ENCODE results near the gene HLA-DQA1.

HLA-DQA1 gene

DNA sequence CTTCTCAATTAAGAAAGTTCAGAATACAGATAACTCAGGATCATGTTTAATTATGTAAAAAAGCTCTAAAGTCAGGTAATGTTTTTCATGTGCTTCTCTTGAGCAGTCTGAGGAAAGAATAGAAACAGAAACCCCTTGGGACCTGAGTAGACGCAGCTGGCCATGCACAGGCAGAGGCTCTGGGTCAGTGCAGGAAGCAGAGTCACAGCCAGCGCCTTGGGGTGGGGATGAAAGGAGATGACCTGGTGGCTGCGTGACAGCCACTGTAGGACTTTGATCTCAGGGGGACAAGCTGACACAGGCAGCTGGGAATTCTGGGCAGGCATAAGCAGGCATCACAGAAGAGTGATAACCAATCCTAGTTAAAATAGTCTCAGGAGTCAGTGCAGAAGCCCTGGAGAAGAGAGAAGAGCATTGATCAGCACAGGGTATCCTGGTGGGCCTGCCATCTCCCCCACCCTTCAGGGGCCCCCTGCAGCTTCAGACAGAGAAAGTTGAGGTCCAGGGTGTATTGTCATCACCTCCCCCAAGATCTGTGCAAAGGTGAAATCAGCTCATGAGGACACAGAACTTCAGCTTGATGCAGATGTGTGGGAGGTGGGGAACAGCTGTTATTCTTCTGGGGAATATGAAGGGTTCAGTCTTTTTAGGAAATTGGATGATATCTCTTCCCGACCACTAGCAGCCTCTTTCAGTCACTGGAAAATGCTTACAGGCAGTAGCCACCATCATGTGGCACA, 22.8 kb downstream of the HLA-DQA1 start:
- no peaks in the 10 kb centered on the region for H3K36me3 ChIP-seq (ENCODE audit: control insufficient read depth, insufficient read depth, low read length)
- 51 to 78% methylated on average over 2 to 4 of the region's 4 CpGs for WGBS, 2 experiments (ENCODE audit: insufficient coverage in 2 of 2)
- H3K4me3 ChIP-seq (ENCODE audit: extremely low read depth, insufficient read depth, low read length, poor library complexity, severe bottlenecking), result no peak overlapping the region
- peaks cover 10% of the 10 kb centered on the region for H3K4me1 ChIP-seq (ENCODE audit: control insufficient read depth, insufficient read depth, low read length, poor library complexity, severe bottlenecking)
- H3K9me3 ChIP-seq (ENCODE audit: control insufficient read depth, low read length), result no peaks in the 10 kb centered on the region
- H3K27ac ChIP-seq (ENCODE audit: low read depth, low read length, severe bottlenecking), result no peak overlapping the region

DNA sequence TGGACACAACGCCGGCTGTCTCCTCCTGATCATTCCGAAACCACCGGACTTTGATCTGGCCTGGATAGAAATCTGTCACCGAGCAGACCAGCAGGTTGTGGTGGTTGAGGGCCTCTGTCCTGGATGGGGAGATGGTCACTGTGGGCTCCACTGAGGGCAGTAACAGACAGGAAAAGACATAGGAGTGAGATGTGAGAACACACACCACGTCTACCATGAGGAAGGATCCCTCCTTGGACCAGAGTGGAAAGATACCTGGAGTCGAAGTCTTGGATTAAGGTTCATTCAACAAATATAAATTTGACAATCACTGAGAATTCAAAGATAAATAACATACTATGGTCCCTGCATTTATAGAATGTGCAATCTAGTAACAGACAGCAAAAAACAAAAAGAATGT, 24.9 kb downstream of the HLA-DQA1 start:
- Histone ChIP-seq H3K36me3 (ENCODE audit: control insufficient read depth, insufficient read depth, low read length) (no peaks in the 10 kb centered on the region), H3K4me1 (ENCODE audit: control insufficient read depth, insufficient read depth, low read length, poor library complexity, severe bottlenecking) (peaks cover 10% of the 10 kb centered on the region), H3K27ac (ENCODE audit: low read depth, low read length, severe bottlenecking) (no peak overlapping the region), H3K9me3 (ENCODE audit: control insufficient read depth, low read length) (no peaks in the 10 kb centered on the region), H3K4me3 (ENCODE audit: extremely low read depth, insufficient read depth, low read length, poor library complexity, severe bottlenecking) (no peak overlapping the region)
- WGBS, 2 experiments (ENCODE audit: insufficient coverage in 2 of 2), result 93% methylated on average over 3 of the region's 7 CpGs; no CpG with 5 or more reads in 1 of the 2 experiments

DNA sequence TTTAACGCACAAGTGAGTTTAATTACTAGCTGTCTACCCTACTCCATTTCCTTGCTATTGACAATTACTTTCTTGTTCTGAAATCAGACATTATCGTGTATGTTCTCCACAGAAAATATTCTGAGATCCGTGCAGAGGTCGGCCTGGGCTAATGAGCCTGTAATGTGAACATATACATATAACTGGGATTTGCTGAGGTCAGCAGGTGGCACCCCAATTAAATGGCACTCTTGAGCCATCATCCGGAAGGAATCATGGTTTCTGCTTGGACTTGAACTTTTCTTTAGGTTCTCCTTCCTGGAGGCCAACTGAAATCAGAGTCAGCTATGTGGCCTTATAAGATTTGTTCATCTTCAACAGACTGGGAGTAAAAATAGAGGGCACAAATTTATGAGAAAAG, 25.6 kb downstream of the HLA-DQA1 start:
- WGBS, 2 experiments (ENCODE audit: insufficient coverage in 2 of 2), result 73% methylated on average over 2 of the region's 5 CpGs; no CpG with 5 or more reads in 1 of the 2 experiments
- Histone ChIP-seq H3K9me3 (ENCODE audit: control insufficient read depth, low read length) (no peaks in the 10 kb centered on the region), H3K27ac (ENCODE audit: low read depth, low read length, severe bottlenecking) (no peak overlapping the region), H3K4me1 (ENCODE audit: control insufficient read depth, insufficient read depth, low read length, poor library complexity, severe bottlenecking) (peaks cover 10% of the 10 kb centered on the region), H3K36me3 (ENCODE audit: control insufficient read depth, insufficient read depth, low read length) (no peaks in the 10 kb centered on the region), H3K4me3 (ENCODE audit: extremely low read depth, insufficient read depth, low read length, poor library complexity, severe bottlenecking) (no peak overlapping the region)

DNA sequence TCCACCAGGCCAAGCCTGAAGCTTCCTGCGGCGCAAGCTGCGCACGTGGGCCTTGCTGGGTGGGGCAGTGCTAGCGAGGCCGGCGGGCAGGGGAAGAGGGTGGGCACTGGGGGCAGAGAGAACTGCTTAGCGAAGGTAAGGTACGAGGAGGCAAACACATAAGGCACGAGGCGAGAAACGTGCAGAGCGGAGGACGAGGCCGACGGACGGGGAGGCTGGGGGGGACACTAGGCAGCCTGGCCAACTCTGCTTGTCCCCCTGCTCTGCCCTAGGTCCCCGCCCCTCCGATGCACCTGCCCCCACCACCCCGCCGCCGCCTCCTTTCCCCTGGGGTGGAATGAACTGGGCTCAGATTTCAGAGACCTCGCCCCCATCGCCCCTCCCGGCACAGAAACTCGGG, 27.1 kb downstream of the HLA-DQA1 start:
- no peak overlapping the region for H3K27ac ChIP-seq (ENCODE audit: low read depth, low read length, severe bottlenecking)
- no peaks in the 10 kb centered on the region for H3K9me3 ChIP-seq (ENCODE audit: control insufficient read depth, low read length)
- H3K4me1 ChIP-seq (ENCODE audit: control insufficient read depth, insufficient read depth, low read length, poor library complexity, severe bottlenecking), result no peaks in the 10 kb centered on the region
- peak overlapping the region; percentile 15 for H3K4me3 ChIP-seq (ENCODE audit: extremely low read depth, insufficient read depth, low read length, poor library complexity, severe bottlenecking)
- no peaks in the 10 kb centered on the region for H3K36me3 ChIP-seq (ENCODE audit: control insufficient read depth, insufficient read depth, low read length)
- 79 to 80% methylated on average over 5 to 9 of the region's 26 CpGs for WGBS, 2 experiments (ENCODE audit: insufficient coverage in 2 of 2)

DNA sequence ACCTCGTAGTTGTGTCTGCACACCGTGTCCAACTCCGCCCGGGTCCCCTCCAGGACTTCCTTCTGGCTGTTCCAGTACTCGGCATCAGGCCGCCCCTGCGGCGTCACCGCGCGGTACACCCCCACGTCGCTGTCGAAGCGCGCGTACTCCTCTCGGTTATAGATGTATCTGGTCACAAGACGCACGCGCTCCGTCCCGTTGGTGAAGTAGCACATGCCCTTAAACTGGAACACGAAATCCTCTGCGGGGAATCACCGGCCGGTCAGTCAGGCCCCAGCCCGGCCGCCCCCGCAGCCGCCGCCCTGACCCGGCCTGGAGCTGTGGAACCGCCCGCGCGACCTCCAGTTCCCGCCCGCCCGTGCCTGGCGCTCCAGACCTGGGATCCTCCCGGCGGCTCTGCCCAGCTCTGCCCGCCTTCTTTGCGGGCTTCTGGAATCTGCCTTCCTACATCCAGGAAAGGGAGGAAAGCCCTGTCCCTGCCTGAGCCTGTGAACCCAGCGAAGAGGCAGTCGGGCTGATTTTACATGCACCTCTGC, 27.7 kb downstream of the HLA-DQA1 start:
- H3K9me3 ChIP-seq (ENCODE audit: control insufficient read depth, low read length), result no peaks in the 10 kb centered on the region
- H3K4me1 ChIP-seq (ENCODE audit: control insufficient read depth, insufficient read depth, low read length, poor library complexity, severe bottlenecking), result no peaks in the 10 kb centered on the region
- H3K36me3 ChIP-seq (ENCODE audit: control insufficient read depth, insufficient read depth, low read length), result no peaks in the 10 kb centered on the region
- H3K4me3 ChIP-seq (ENCODE audit: extremely low read depth, insufficient read depth, low read length, poor library complexity, severe bottlenecking), result peak overlapping the region; percentile 15
- 32 to 35% methylated on average over 36 to 37 of the region's 47 CpGs for WGBS, 2 experiments (ENCODE audit: insufficient coverage in 2 of 2)
- H3K27ac ChIP-seq (ENCODE audit: low read depth, low read length, severe bottlenecking), result no peak overlapping the region

DNA sequence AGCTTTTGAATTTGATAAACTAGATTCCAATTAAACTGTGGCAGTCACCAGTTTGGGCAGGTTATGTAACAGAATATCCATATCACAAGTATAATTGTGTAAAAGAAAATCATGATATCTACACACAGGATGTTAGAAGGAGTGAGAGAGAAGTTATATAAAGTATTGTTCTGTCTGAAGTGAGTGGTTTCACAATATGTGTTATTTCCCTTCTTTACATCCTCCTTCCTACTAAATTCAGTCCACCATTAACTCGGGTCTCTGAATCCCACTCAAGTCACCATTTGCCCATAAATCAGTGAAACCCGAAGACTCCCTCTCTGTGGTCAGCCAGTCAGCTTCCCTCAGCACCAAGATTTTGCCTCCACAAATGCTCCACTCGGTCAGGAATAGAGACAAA, 28.5 kb downstream of the HLA-DQA1 start:
- WGBS, 2 experiments (ENCODE audit: insufficient coverage in 2 of 2), result 34 to 58% methylated on average over 2 to 3 of the region's 3 CpGs
- H3K9me3 ChIP-seq (ENCODE audit: control insufficient read depth, low read length), result no peaks in the 10 kb centered on the region
- H3K27ac ChIP-seq (ENCODE audit: low read depth, low read length, severe bottlenecking), result no peak overlapping the region
- H3K36me3 ChIP-seq (ENCODE audit: control insufficient read depth, insufficient read depth, low read length), result no peaks in the 10 kb centered on the region
- H3K4me3 ChIP-seq (ENCODE audit: extremely low read depth, insufficient read depth, low read length, poor library complexity, severe bottlenecking), result peak overlapping the region; percentile 33
- H3K4me1 ChIP-seq (ENCODE audit: control insufficient read depth, insufficient read depth, low read length, poor library complexity, severe bottlenecking), result no peaks in the 10 kb centered on the region

DNA sequence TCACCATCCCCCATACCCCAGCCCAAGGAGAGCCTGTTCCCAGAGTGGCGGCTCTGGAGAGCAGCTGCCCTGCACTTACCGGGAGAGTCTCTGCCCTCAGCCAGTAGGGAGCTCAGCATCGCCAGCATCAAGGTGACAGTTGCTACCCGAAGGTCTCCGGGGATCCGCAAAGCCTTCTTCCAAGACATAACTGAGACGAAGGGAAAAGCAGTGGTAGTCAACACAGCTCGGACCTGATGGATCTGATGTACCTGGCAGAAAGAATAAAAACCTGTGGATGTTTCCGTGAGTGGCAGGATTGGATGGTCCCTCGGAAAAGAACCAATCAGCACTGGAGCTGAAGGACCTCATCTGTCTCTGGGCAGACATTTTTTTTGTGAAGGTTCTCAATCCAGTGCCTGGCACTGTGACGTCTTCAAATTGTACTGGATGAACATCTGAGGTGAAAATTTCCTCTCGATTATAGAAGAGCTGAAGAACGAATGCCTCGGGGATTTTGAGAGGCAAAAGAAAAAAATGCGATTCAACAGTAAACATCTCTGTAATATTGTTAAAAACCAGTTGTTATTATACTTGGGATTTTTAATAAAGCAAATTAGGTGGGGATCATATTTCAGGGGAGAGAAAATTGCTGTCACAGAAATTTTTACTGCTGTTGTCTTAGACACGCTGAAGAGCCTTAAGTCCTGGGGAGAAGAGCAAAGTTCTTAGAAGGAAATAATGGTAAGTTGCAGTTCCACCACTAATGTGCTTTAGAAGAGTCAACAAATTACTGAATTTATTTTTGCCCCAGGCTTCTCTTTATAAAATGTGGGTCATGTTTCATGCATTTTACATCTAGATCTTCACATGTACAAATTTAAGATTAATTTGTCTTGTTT, 29.5 kb downstream of the HLA-DQA1 start, which contains the start of gene HLA-DQB1:
Gene HLA-DQB1, minus strand, starts transcription at position 238 of the 881 bp plus-strand sequence. Its CDS starts 50 bp downstream, at position 188.
- Histone ChIP-seq H3K27ac (ENCODE audit: low read depth, low read length, severe bottlenecking) (no peak within 1 kb of the TSS), H3K4me3 (ENCODE audit: extremely low read depth, insufficient read depth, low read length, poor library complexity, severe bottlenecking) (peak within 1 kb of the TSS; percentile 33), H3K4me1 (ENCODE audit: control insufficient read depth, insufficient read depth, low read length, poor library complexity, severe bottlenecking) (no peaks in the 10 kb centered on the region), H3K36me3 (ENCODE audit: control insufficient read depth, insufficient read depth, low read length) (no peaks in the 10 kb centered on the region), H3K9me3 (ENCODE audit: control insufficient read depth, low read length) (no peaks in the 10 kb centered on the region)
- 26 to 31% methylated on average over 11 to 12 of the region's 16 CpGs for WGBS, 2 experiments (ENCODE audit: insufficient coverage in 2 of 2)

DNA sequence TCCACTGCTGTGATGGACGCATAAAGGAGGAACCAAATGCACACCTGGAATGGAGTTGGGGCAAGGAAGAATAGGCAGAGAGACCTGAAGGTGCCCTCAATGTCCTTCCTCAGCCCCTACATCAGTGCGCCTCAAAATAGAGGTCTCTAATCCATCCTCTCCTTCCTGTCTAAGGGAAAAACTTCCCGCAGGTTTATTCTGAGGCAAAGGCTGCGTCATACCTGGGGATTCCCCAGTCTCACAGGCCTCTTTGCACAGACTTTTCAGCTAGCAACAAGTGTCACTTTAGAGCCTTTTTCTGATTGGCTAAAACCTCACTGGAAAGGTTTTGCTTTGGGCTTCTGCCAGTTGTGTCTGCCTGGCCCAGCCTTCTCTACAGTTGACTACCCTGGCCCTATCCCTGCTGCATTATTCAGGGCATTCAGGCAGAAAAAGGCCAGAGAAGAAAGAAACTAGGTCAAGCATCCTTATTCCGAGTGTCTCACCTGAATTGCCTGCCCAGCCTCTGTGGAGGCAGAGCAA, 31.1 kb downstream of the HLA-DQA1 start:
- H3K4me1 ChIP-seq (ENCODE audit: control insufficient read depth, insufficient read depth, low read length, poor library complexity, severe bottlenecking), result no peaks in the 10 kb centered on the region
- 68 to 69% methylated on average over 3 of the region's 5 CpGs for WGBS, 2 experiments (ENCODE audit: insufficient coverage in 2 of 2)
- H3K36me3 ChIP-seq (ENCODE audit: control insufficient read depth, insufficient read depth, low read length), result no peaks in the 10 kb centered on the region
- H3K9me3 ChIP-seq (ENCODE audit: control insufficient read depth, low read length), result no peaks in the 10 kb centered on the region
- no peak overlapping the region for H3K27ac ChIP-seq (ENCODE audit: low read depth, low read length, severe bottlenecking)
- H3K4me3 ChIP-seq (ENCODE audit: extremely low read depth, insufficient read depth, low read length, poor library complexity, severe bottlenecking), result no peak overlapping the region

DNA sequence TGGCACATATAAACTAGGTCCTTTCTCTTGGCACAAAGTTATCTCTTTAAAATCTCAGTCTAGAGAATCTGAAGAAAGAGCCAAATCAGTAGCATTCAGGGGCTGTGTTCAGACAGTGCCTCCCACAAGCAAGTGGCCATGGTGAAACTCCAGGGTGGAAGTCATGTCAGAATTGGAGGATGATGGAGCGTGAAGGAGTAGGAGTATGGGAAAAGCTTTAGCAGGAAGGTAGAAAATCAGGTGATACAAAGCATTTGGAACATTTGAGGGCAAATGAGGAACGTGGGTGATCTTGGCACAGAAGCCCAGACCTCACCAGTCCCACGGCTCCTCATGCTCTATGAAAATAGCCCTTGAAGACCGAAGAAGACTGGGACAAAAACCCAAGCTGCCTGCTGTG, 32.0 kb downstream of the HLA-DQA1 start:
- no peak overlapping the region for H3K27ac ChIP-seq (ENCODE audit: low read depth, low read length, severe bottlenecking)
- WGBS, 2 experiments (ENCODE audit: insufficient coverage in 2 of 2), result 60 to 75% methylated on average over 2 to 3 of the region's 4 CpGs
- no peaks in the 10 kb centered on the region for H3K4me1 ChIP-seq (ENCODE audit: control insufficient read depth, insufficient read depth, low read length, poor library complexity, severe bottlenecking)
- H3K9me3 ChIP-seq (ENCODE audit: control insufficient read depth, low read length), result no peaks in the 10 kb centered on the region
- H3K36me3 ChIP-seq (ENCODE audit: control insufficient read depth, insufficient read depth, low read length), result no peaks in the 10 kb centered on the region
- no peak overlapping the region for H3K4me3 ChIP-seq (ENCODE audit: extremely low read depth, insufficient read depth, low read length, poor library complexity, severe bottlenecking)

DNA sequence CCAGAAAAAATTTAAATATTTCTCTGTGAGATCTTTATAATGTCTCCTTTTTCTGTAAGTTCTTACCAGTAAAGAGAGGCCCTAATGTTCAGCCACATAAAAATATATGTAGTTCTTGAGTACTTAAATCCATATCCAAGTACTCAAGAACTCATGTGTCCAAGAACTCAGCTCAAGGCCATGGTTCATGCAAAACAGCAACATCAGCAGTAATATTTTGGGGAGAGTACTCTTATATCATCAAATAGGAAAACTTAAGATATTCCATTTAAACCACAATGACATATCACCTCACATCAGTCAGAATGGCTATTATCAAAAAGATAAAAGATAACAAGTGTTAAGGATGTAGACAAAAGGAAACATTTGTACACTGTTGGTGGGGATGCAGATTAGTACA, 32.7 kb downstream of the HLA-DQA1 start:
- no peak overlapping the region for H3K4me3 ChIP-seq (ENCODE audit: extremely low read depth, insufficient read depth, low read length, poor library complexity, severe bottlenecking)
- H3K4me1 ChIP-seq (ENCODE audit: control insufficient read depth, insufficient read depth, low read length, poor library complexity, severe bottlenecking), result no peaks in the 10 kb centered on the region
- no peak overlapping the region for H3K27ac ChIP-seq (ENCODE audit: low read depth, low read length, severe bottlenecking)
- H3K36me3 ChIP-seq (ENCODE audit: control insufficient read depth, insufficient read depth, low read length), result no peaks in the 10 kb centered on the region
- H3K9me3 ChIP-seq (ENCODE audit: control insufficient read depth, low read length), result no peaks in the 10 kb centered on the region

All from mesodermal cell (in vitro differentiated cells).